HEK293 (cell line): Measurements from ENCODE around the gene CABLES2.

Source experiments
- CTCF ChIA-PET: fragments of 350-600 bp; formaldehyde crosslinking; extraction: SDS; loops from one replicate; lab custom pipeline; 2021; ENCODE audit warnings: antibody characterized with exemption; lab: Yijun Ruan, JAX
- POLR2A ChIA-PET: fragments of 300-600 bp; formaldehyde crosslinking; extraction: SDS; loops from one replicate; lab custom pipeline; 2020; ENCODE audit warnings: antibody characterized with exemption, inconsistent platforms; lab: Yijun Ruan, JAX
- H3K27ac ChIP-seq: fragments of 200-500 bp; sonication (Bioruptor generic); 2 replicates; pipeline ENCODE4 v1.5.1; 2014; ENCODE audit warnings: low read depth, low read length, control low read depth, inconsistent platforms; ENCODE audit errors: extremely low read depth
- H3K36me3 ChIP-seq, 2 experiments: fragments of 200-500 bp in 1 of 2; sonication (Bioruptor generic) in 1 of 2; 1 replicate in 1 of 2; 2 replicates in 1 of 2; pipeline ENCODE4 v1.5.1; 2014 to 2017; ENCODE audit warnings: inconsistent platforms in 2 of 2, low read length in 2 of 2; ENCODE audit not compliant: control insufficient read depth in 2 of 2, insufficient read depth in 1 of 2
- H3K4me1 ChIP-seq: fragments of 200-500 bp; sonication (Bioruptor generic); 2 replicates; pipeline ENCODE4 v1.5.1; 2014; ENCODE audit warnings: mild to moderate bottlenecking, low read length, inconsistent platforms; ENCODE audit not compliant: control insufficient read depth, insufficient read depth
- H3K4me3 ChIP-seq: 2 replicates; pipeline ENCODE4 v1.5.1; 2011; ENCODE audit warnings: low read depth, mild to moderate bottlenecking, control low read depth, low read length, moderate library complexity
- H3K9me3 ChIP-seq: fragments of 200-500 bp; sonication (Bioruptor generic); 2 replicates; pipeline ENCODE4 v1.5.1; 2014; ENCODE audit warnings: low read depth, low read length, inconsistent platforms; ENCODE audit not compliant: control insufficient read depth, insufficient read depth
- ATF2 ChIP-seq: fragments of 450-650 bp; formaldehyde crosslinking; IDR thresholded peaks from 2 replicates; pipeline ENCODE4 v1.5.1; 2016; ENCODE audit warnings: missing biosample characterization, missing genetic modification characterization, low read depth
- CTCF ChIP-seq: fragments of 450-650 bp; formaldehyde crosslinking; IDR thresholded peaks from 2 replicates; pipeline ENCODE4 v1.5.1; 2016; ENCODE audit warnings: missing biosample characterization, missing genetic modification characterization
- MYNN ChIP-seq: fragments of 450-650 bp; formaldehyde crosslinking; IDR thresholded peaks from 2 replicates; pipeline ENCODE4 v1.5.1; 2016; ENCODE audit warnings: missing biosample characterization, missing genetic modification characterization, borderline replicate concordance
- PRDM1 ChIP-seq: fragments of 450-650 bp; formaldehyde crosslinking; IDR thresholded peaks from 2 replicates; pipeline ENCODE4; 2016; ENCODE audit warnings: missing biosample characterization, missing genetic modification characterization
- YY1 ChIP-seq: fragments of 450-650 bp; formaldehyde crosslinking; IDR thresholded peaks from 2 replicates; pipeline ENCODE4 v1.5.1; 2018; ENCODE audit warnings: missing biosample characterization, missing genetic modification characterization
- ZFP3 ChIP-seq: fragments of 450-650 bp; formaldehyde crosslinking; IDR thresholded peaks from 2 replicates; pipeline ENCODE4 v1.5.1; 2016; ENCODE audit warnings: low read depth, missing biosample characterization, missing genetic modification characterization
- ZNF114 ChIP-seq: fragments of 450-650 bp; formaldehyde crosslinking; IDR thresholded peaks from 2 replicates; pipeline ENCODE4 v1.5.0; 2017; ENCODE audit warnings: missing biosample characterization, missing genetic modification characterization
- ZNF121 ChIP-seq: fragments of 450-650 bp; formaldehyde crosslinking; IDR thresholded peaks from 2 replicates; pipeline ENCODE4 v1.5.1; 2016; ENCODE audit warnings: missing biosample characterization, missing genetic modification characterization
- ZNF155 ChIP-seq: fragments of 450-650 bp; formaldehyde crosslinking; IDR thresholded peaks from 2 replicates; pipeline ENCODE4 v1.5.1; 2016; ENCODE audit warnings: missing biosample characterization, missing genetic modification characterization
- ZNF2 ChIP-seq: fragments of 450-650 bp; formaldehyde crosslinking; IDR thresholded peaks from 2 replicates; pipeline ENCODE4 v1.5.1; 2016; ENCODE audit warnings: missing biosample characterization, missing genetic modification characterization
- ZNF274 ChIP-seq, 2 experiments: fragments of 200-500 bp in 1 of 2; fragments of 450-650 bp in 1 of 2; sonication (Bioruptor generic) in 1 of 2; formaldehyde crosslinking in 1 of 2; IDR thresholded peaks; 2 replicates each; pipeline versions ENCODE4 v1.5.1 to v1.6.1; 2014 to 2016; ENCODE audit warnings: borderline replicate concordance in 1 of 2, inconsistent platforms in 1 of 2, low read length in 1 of 2, missing biosample characterization in 1 of 2, missing genetic modification characterization in 1 of 2
- ZNF292 ChIP-seq: fragments of 450-650 bp; formaldehyde crosslinking; IDR thresholded peaks from 2 replicates; pipeline ENCODE4 v1.5.1; 2016; ENCODE audit warnings: low read depth, missing biosample characterization, missing genetic modification characterization, borderline replicate concordance
- ZNF324 ChIP-seq: fragments of 450-650 bp; formaldehyde crosslinking; IDR thresholded peaks from 2 replicates; pipeline ENCODE4 v1.5.1; 2016; ENCODE audit warnings: missing biosample characterization, missing genetic modification characterization
- ZNF433 ChIP-seq: fragments of 450-650 bp; formaldehyde crosslinking; IDR thresholded peaks from 2 replicates; pipeline ENCODE4 v1.5.1; 2016; ENCODE audit warnings: missing biosample characterization, missing genetic modification characterization, low read depth
- ZNF791 ChIP-seq: fragments of 450-650 bp; formaldehyde crosslinking; IDR thresholded peaks from 2 replicates; pipeline ENCODE4 v1.5.1; 2016; ENCODE audit warnings: missing biosample characterization, missing genetic modification characterization
- ZSCAN30 ChIP-seq: fragments of 450-650 bp; IDR thresholded peaks from 2 replicates; pipeline ENCODE4 v1.5.1; 2018; ENCODE audit warnings: missing biosample characterization, mild to moderate bottlenecking, missing genetic modification characterization, moderate library complexity
- ZSCAN4 ChIP-seq: fragments of 450-650 bp; formaldehyde crosslinking; IDR thresholded peaks from 2 replicates; pipeline ENCODE4 v1.5.1; 2017; ENCODE audit warnings: missing biosample characterization, missing genetic modification characterization
- TF ChIP-seq, protein P1 (sequence below): fragments of 450-650 bp; formaldehyde crosslinking; optimal IDR thresholded peaks from 2 replicates; pipeline ENCODE3; 2016; ENCODE audit warnings: missing biosample characterization, mild to moderate bottlenecking, missing genetic modification characterization
- TF ChIP-seq, protein P2 (sequence below): fragments of 450-650 bp; formaldehyde crosslinking; IDR thresholded peaks from 2 replicates; pipeline ENCODE4 v1.5.1; 2016; ENCODE audit warnings: missing biosample characterization, missing genetic modification characterization
- TF ChIP-seq, protein P3 (sequence below): fragments of 450-650 bp; IDR thresholded peaks from 2 replicates; pipeline ENCODE4 v1.5.1; 2018; ENCODE audit warnings: missing biosample characterization, missing genetic modification characterization
- TF ChIP-seq, protein P4 (sequence below): fragments of 450-650 bp; formaldehyde crosslinking; IDR thresholded peaks from 2 replicates; pipeline ENCODE4 v1.5.1; 2016; ENCODE audit warnings: missing biosample characterization, missing genetic modification characterization
- TF ChIP-seq, protein P5 (sequence below): fragments of 450-650 bp; formaldehyde crosslinking; IDR thresholded peaks from 2 replicates; pipeline ENCODE4 v1.5.1; 2016; ENCODE audit warnings: missing biosample characterization, missing genetic modification characterization

Gene CABLES2

DNA sequence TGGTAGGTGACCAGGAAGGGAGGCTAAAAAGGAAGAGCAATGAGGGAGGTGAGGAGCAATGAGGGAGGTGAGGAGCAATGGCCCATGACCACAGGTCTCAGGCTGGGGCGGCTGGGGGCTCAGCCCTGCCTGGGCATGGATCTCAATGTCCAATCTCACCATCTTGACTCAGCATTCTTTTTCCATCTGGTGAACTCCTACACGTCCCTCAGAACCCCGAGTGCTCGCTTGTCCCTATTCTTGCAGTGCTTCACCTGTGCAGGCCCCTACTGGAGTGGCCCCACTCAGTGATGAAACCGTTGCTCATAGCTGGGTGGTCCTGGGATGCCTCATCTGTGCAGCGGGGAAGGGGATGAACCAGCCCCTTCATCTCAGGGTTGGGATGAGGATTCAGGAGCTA, 37.2 kb upstream of the CABLES2 start:
- Histone ChIP-seq H3K27ac (no peak overlapping the region), H3K36me3 (no peaks in the 10 kb centered on the region), H3K4me1 (no peaks in the 10 kb centered on the region), H3K9me3 (no peaks in the 10 kb centered on the region), H3K4me3 (no peak overlapping the region)
- CTCF ChIA-PET, result no interaction called here
- TF ChIP-seq ZFP3 (tag by site-specific recombination) (peak; percentile 85), PRDM1 (tag by site-specific recombination) (no peak), ZSCAN30 (tag by site-specific recombination) (no peak), ATF2 (no peak), ZNF274 (IDR thresholded peaks at IDR 0.05; ENCODE audit: low read length) (no peak), ZNF274 (tag by site-specific recombination; IDR thresholded peaks at IDR 0.05; ENCODE audit: borderline replicate concordance) (no peak), CTCF (no peak)
- TF ChIP-seq, protein P1, sequence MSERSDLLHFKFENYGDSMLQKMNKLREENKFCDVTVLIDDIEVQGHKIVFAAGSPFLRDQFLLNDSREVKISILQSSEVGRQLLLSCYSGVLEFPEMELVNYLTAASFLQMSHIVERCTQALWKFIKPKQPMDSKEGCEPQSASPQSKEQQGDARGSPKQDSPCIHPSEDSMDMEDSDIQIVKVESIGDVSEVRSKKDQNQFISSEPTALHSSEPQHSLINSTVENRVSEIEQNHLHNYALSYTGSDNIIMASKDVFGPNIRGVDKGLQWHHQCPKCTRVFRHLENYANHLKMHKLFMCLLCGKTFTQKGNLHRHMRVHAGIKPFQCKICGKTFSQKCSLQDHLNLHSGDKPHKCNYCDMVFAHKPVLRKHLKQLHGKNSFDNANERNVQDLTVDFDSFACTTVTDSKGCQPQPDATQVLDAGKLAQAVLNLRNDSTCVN (tag by site-specific recombination), result no peak
- POLR2A ChIA-PET, result no interaction called here

- Histone ChIP-seq H3K4me3 (no peak overlapping the region), H3K36me3 (no peaks in the 10 kb centered on the region), H3K9me3 (no peaks in the 10 kb centered on the region), H3K27ac (no peak overlapping the region), H3K4me1 (no peaks in the 10 kb centered on the region)
- ChIA-PET CTCF (no interaction called here), POLR2A (no interaction called here)
- no peak for TF ChIP-seq ZNF791
- no peak for TF ChIP-seq PRDM1 (tag by site-specific recombination)
- no peak for TF ChIP-seq ZNF155 (tag by site-specific recombination)
- TF ChIP-seq ZSCAN4 (tag by site-specific recombination), result no peak
- TF ChIP-seq YY1 (tag by site-specific recombination), result no peak
- TF ChIP-seq, protein P2, sequence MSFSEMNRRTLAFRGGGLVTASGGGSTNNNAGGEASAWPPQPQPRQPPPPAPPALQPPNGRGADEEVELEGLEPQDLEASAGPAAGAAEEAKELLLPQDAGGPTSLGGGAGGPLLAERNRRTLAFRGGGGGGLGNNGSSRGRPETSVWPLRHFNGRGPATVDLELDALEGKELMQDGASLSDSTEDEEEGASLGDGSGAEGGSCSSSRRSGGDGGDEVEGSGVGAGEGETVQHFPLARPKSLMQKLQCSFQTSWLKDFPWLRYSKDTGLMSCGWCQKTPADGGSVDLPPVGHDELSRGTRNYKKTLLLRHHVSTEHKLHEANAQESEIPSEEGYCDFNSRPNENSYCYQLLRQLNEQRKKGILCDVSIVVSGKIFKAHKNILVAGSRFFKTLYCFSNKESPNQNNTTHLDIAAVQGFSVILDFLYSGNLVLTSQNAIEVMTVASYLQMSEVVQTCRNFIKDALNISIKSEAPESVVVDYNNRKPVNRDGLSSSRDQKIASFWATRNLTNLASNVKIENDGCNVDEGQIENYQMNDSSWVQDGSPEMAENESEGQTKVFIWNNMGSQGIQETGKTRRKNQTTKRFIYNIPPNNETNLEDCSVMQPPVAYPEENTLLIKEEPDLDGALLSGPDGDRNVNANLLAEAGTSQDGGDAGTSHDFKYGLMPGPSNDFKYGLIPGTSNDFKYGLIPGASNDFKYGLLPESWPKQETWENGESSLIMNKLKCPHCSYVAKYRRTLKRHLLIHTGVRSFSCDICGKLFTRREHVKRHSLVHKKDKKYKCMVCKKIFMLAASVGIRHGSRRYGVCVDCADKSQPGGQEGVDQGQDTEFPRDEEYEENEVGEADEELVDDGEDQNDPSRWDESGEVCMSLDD, result no peak
- TF ChIP-seq, protein P3, sequence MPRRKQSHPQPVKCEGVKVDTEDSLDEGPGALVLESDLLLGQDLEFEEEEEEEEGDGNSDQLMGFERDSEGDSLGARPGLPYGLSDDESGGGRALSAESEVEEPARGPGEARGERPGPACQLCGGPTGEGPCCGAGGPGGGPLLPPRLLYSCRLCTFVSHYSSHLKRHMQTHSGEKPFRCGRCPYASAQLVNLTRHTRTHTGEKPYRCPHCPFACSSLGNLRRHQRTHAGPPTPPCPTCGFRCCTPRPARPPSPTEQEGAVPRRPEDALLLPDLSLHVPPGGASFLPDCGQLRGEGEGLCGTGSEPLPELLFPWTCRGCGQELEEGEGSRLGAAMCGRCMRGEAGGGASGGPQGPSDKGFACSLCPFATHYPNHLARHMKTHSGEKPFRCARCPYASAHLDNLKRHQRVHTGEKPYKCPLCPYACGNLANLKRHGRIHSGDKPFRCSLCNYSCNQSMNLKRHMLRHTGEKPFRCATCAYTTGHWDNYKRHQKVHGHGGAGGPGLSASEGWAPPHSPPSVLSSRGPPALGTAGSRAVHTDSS (tag by site-specific recombination), result no peak
- TF ChIP-seq ZNF2 (tag by site-specific recombination), result no peak
- no peak for TF ChIP-seq ZNF324 (tag by site-specific recombination)
- no peak for TF ChIP-seq ZNF292 (tag by site-specific recombination)
- TF ChIP-seq ZNF433 (tag by site-specific recombination), result no peak
- TF ChIP-seq ZNF121 (tag by site-specific recombination), result no peak
- no peak for TF ChIP-seq ZNF114 (tag by site-specific recombination)
- TF ChIP-seq MYNN (tag by site-specific recombination), result no peak
- TF ChIP-seq, protein P4, sequence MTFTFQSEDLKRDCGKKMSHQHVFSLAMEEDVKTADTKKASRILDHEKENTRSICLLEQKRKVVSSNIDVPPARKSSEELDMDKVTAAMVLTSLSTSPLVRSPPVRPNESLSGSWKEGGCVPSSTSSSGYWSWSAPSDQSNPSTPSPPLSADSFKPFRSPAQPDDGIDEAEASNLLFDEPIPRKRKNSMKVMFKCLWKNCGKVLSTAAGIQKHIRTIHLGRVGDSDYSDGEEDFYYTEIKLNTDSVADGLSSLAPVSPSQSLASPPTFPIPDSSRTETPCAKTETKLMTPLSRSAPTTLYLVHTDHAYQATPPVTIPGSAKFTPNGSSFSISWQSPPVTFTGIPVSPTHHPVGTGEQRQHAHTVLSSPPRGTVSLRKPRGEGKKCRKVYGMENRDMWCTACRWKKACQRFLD (tag by site-specific recombination), result no peak
- TF ChIP-seq, protein P5, sequence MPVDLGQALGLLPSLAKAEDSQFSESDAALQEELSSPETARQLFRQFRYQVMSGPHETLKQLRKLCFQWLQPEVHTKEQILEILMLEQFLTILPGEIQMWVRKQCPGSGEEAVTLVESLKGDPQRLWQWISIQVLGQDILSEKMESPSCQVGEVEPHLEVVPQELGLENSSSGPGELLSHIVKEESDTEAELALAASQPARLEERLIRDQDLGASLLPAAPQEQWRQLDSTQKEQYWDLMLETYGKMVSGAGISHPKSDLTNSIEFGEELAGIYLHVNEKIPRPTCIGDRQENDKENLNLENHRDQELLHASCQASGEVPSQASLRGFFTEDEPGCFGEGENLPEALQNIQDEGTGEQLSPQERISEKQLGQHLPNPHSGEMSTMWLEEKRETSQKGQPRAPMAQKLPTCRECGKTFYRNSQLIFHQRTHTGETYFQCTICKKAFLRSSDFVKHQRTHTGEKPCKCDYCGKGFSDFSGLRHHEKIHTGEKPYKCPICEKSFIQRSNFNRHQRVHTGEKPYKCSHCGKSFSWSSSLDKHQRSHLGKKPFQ, result no peak
Observed at GRCh38 chr20:62441987-62442539, 35.0 kb upstream of the CABLES2 start.
